ENCODE measurements around the gene PTPRD. TPM values are rescaled to one million over a fixed set of nuclear protein-coding genes. Genes with fewer than 3 reads are reported as not detected.

Gene PTPRD
- total RNA-seq, 3 donors from 2014 or later (not counting 1 experiment from before 2014, with no cell fraction given): 0.05 to 0.68 TPM; not detected in 1

DNA sequence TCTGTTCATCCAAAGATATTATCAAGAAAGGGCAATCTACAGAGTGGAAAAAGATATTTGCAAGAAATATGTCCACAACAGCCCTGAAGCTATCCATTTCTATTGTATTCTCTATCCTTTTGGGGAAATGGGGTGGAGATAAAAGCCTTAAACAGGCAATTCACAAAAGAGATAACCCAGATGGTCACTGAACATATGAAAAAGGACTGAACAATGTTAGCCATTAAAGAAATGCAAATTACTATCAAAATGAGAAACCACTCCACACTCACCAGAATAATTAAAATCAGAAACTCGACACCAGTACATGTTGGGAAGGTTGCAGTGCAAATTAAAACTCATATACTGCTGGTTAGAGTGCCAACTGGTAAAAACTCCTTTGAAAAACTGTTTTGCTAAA is 1858.1 kb downstream of the PTPRD start:
- Mint-ChIP-seq H3K4me1 (no peaks in the 10 kb centered on the region), H3K9me3 (peaks cover 0 to 2% of the 10 kb centered on the region in 2 donors), H3K4me3 (no peak overlapping the region), H3K27ac (no peak overlapping the region), H3K36me3 (no peaks in the 10 kb centered on the region), H3K27me3 (ENCODE audit: low read depth in 2 of 2) (no peaks in the 10 kb centered on the region)
- TF ChIP-seq, protein P1, sequence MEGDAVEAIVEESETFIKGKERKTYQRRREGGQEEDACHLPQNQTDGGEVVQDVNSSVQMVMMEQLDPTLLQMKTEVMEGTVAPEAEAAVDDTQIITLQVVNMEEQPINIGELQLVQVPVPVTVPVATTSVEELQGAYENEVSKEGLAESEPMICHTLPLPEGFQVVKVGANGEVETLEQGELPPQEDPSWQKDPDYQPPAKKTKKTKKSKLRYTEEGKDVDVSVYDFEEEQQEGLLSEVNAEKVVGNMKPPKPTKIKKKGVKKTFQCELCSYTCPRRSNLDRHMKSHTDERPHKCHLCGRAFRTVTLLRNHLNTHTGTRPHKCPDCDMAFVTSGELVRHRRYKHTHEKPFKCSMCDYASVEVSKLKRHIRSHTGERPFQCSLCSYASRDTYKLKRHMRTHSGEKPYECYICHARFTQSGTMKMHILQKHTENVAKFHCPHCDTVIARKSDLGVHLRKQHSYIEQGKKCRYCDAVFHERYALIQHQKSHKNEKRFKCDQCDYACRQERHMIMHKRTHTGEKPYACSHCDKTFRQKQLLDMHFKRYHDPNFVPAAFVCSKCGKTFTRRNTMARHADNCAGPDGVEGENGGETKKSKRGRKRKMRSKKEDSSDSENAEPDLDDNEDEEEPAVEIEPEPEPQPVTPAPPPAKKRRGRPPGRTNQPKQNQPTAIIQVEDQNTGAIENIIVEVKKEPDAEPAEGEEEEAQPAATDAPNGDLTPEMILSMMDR (IDR thresholded peaks at IDR 0.05): no peak
- WGBS (ENCODE audit: insufficient coverage): 88% methylated on average over 1 of the region's 1 CpG
- DNase-seq (no peak), ATAC-seq (no peak)
- Histone ChIP-seq H3K9me3 (ENCODE audit: control insufficient read depth, insufficient read depth, low read length) (no peaks in the 10 kb centered on the region), H3K4me1 (ENCODE audit: control insufficient read depth, insufficient read depth, low read length) (no peaks in the 10 kb centered on the region), H3K27me3 (ENCODE audit: control insufficient read depth, insufficient read depth, low read length) (no peaks in the 10 kb centered on the region), H3K4me3 (ENCODE audit: low read length) (no peak overlapping the region), H3K36me3 (ENCODE audit: control insufficient read depth, insufficient read depth, low read length) (no peaks in the 10 kb centered on the region), H3K27ac (ENCODE audit: low read length) (no peak overlapping the region)
- intact Hi-C loops (cut with micrococcal nuclease): no loop called here

DNA sequence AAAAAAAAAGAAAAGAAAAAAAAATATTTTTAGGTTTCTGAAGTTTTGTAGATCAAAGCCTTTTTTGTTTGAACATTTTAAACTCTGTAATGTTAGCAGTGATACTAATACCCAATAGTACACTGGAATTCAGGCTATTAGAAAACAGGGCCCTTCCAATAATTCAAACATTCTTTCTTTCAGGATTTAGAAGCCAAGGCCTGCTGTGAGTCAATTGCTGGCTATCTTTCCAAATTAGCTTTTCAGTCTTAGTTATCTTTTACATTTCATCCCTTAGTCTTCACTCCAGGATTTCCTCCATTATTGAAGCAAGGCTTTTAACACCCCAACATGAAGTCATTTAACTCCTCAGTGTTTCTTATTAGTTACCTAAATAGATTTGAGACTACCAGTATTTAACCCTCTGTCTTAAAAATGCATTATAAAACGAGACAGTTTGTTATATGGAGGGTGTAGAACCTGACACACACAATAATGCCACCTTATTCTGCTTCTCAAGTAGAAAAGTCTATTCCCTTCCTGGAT is 1861.3 kb downstream of the PTPRD start:
- Histone ChIP-seq H3K4me3 (ENCODE audit: low read length) (no peak overlapping the region), H3K27me3 (ENCODE audit: control insufficient read depth, insufficient read depth, low read length) (no peaks in the 10 kb centered on the region), H3K9me3 (ENCODE audit: control insufficient read depth, insufficient read depth, low read length) (no peaks in the 10 kb centered on the region), H3K36me3 (ENCODE audit: control insufficient read depth, insufficient read depth, low read length) (no peaks in the 10 kb centered on the region), H3K4me1 (ENCODE audit: control insufficient read depth, insufficient read depth, low read length) (no peaks in the 10 kb centered on the region), H3K27ac (ENCODE audit: low read length) (no peak overlapping the region)
- Mint-ChIP-seq H3K4me1 (no peaks in the 10 kb centered on the region), H3K4me3 (no peak overlapping the region), H3K36me3 (no peaks in the 10 kb centered on the region), H3K27me3 (ENCODE audit: low read depth in 2 of 2) (no peaks in the 10 kb centered on the region), H3K27ac (no peak overlapping the region), H3K9me3 (no peaks in the 10 kb centered on the region)
- TF ChIP-seq, protein P1 (IDR thresholded peaks at IDR 0.05): no peak
- DNase-seq (no peak), ATAC-seq (no peak)
- WGBS (ENCODE audit: insufficient coverage): no CpG with 5 or more reads among the region's 1 CpG
- intact Hi-C loops (cut with micrococcal nuclease): no loop called here

DNA sequence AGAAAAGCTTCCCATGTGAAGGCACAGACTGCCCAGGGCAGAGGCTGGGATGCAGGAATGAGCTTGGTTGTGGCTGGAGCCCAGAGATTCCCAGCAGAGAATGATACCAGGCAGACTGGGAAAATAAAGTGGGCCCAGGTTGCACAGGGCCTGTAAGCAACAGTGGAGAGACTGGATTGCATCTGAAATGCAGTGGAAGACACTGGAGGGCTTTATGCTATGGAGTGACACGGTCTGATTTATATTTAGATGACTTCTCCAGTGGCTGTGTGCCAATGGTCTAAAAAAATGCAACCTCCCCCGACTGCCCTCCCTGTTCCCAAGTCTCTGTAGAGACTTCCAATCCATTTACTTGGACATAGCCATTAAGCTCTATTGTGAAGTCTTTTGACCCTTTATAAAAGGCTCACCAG is 1862.2 kb downstream of the PTPRD start:
- no peaks in the 10 kb centered on the region for H3K27me3 Mint-ChIP-seq (ENCODE audit: low read depth in 2 of 2)
- no peaks in the 10 kb centered on the region for H3K36me3 ChIP-seq (ENCODE audit: control insufficient read depth, insufficient read depth, low read length)
- no peaks in the 10 kb centered on the region for H3K36me3 Mint-ChIP-seq
- WGBS (ENCODE audit: insufficient coverage): 68% methylated on average over 2 of the region's 2 CpGs
- intact Hi-C loops (cut with micrococcal nuclease): no loop called here
- no peak overlapping the region for H3K27ac Mint-ChIP-seq
- H3K27me3 ChIP-seq (ENCODE audit: control insufficient read depth, insufficient read depth, low read length): no peaks in the 10 kb centered on the region
- H3K4me1 ChIP-seq (ENCODE audit: control insufficient read depth, insufficient read depth, low read length): no peaks in the 10 kb centered on the region
- no peaks in the 10 kb centered on the region for H3K9me3 ChIP-seq (ENCODE audit: control insufficient read depth, insufficient read depth, low read length)
- DNase-seq (no peak), ATAC-seq (no peak)
- no peaks in the 10 kb centered on the region for H3K9me3 Mint-ChIP-seq
- no peak overlapping the region for H3K27ac ChIP-seq (ENCODE audit: low read length)
- H3K4me3 ChIP-seq (ENCODE audit: low read length): no peak overlapping the region
- H3K4me3 Mint-ChIP-seq: no peak overlapping the region
- H3K4me1 Mint-ChIP-seq: no peaks in the 10 kb centered on the region
- TF ChIP-seq, protein P1 (IDR thresholded peaks at IDR 0.05): no peak

DNA sequence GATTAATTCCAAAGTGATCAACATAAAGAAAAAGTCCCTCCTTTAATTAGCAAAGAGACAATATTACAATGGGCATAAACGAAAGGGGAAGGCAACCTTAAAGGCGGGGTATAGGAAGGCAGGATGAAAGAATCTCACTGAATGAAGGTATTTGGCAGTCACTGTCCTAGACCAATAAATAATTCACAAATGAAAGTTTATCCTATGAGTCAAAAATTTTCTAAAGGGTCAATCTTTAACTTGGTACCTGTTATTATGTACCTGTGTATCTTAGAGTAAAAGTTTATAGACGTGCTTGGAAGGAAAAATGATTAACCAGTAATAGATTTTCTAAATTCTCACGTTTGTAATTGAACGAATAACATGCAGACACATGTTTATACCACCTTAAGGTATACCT is 1867.5 kb downstream of the PTPRD start:
- H3K4me1 ChIP-seq (ENCODE audit: control insufficient read depth, insufficient read depth, low read length): no peaks in the 10 kb centered on the region
- Mint-ChIP-seq H3K9me3 (peaks cover 0 to 4% of the 10 kb centered on the region in 2 donors), H3K4me3 (no peak overlapping the region), H3K36me3 (no peaks in the 10 kb centered on the region), H3K4me1 (no peaks in the 10 kb centered on the region), H3K27ac (no peak overlapping the region), H3K27me3 (ENCODE audit: low read depth in 2 of 2) (no peaks in the 10 kb centered on the region)
- no peak for ATAC-seq
- WGBS (ENCODE audit: insufficient coverage): 86% methylated on average over 2 of the region's 5 CpGs
- H3K27ac ChIP-seq (ENCODE audit: low read length): no peak overlapping the region
- H3K27me3 ChIP-seq (ENCODE audit: control insufficient read depth, insufficient read depth, low read length): no peaks in the 10 kb centered on the region
- intact Hi-C loops (cut with micrococcal nuclease): no loop called here
- H3K4me3 ChIP-seq (ENCODE audit: low read length): no peak overlapping the region
- no peaks in the 10 kb centered on the region for H3K36me3 ChIP-seq (ENCODE audit: control insufficient read depth, insufficient read depth, low read length)
- TF ChIP-seq, protein P1 (IDR thresholded peaks at IDR 0.05): no peak
- no peaks in the 10 kb centered on the region for H3K9me3 ChIP-seq (ENCODE audit: control insufficient read depth, insufficient read depth, low read length)
- no peak for DNase-seq
